Adrenal gland (tissue), 12 donors: ENCODE data around the gene CHURC1. TPM values are rescaled to one million over a fixed set of nuclear protein-coding genes. Genes with fewer than 3 reads are reported as not detected.

Source experiments
- DNase-seq, 7 donors: peaks; one replicate each; pipeline ENCODE4 v3.0.0-alpha.2; 2019 to 2020
- H3K27ac ChIP-seq, 5 donors: fragments of 200-600 bp; sonication (generic) in 4 of 5; 1 replicate in 3 of 5; 2 replicates in 2 of 5; pipeline versions ENCODE4 v1.5.1 to v1.8.0; 2016 to 2020; ENCODE audit warnings: mild to moderate bottlenecking in 1 of 5
- H3K27me3 ChIP-seq: fragments of 200-600 bp; 2 replicates; pipeline ENCODE4 v1.8.0; 2021
- H3K36me3 ChIP-seq, 2 donors: fragments of 200-600 bp; replicated peaks in 1 of 2; 1 replicate in 1 of 2; 2 replicates in 1 of 2; pipeline versions ENCODE4 v1.5.1 to v1.8.0; 2018 to 2022
- H3K4me1 ChIP-seq, 2 donors: fragments of 200-600 bp; replicated peaks in 1 of 2; 1 replicate in 1 of 2; 2 replicates in 1 of 2; pipeline versions ENCODE4 v1.5.1 to v1.8.0; 2018 to 2021
- H3K4me3 ChIP-seq, 4 donors: fragments of 200-600 bp; sonication (generic) in 3 of 4; one replicate each; pipeline ENCODE4 v1.5.1; 2016 to 2018
- H3K9me3 ChIP-seq, 3 donors: fragments of 200-600 bp; sonication (generic) in 1 of 3; replicated peaks in 1 of 3; 1 replicate in 2 of 3; 2 replicates in 1 of 3; pipeline versions ENCODE4 v1.5.1 to v1.8.0; 2016 to 2021
- CTCF ChIP-seq, 6 experiments: fragments of 450-650 bp in 4 of 6; fragments of 200-600 bp in 2 of 6; sonication (generic) in 1 of 6; IDR thresholded peaks; 1 replicate in 5 of 6; 2 replicates in 1 of 6; pipeline versions ENCODE4 v1.5.1 to v1.8.0; 2016 to 2021; ENCODE audit warnings: antibody characterized with exemption in 6 of 6, mild to moderate bottlenecking in 2 of 6, moderate library complexity in 1 of 6
- POLR2A ChIP-seq, 2 donors: fragments of 450-650 bp; IDR thresholded peaks; one replicate each; pipeline ENCODE4 v1.6.1; 2017; ENCODE audit warnings: antibody characterized with exemption in 2 of 2, mild to moderate bottlenecking in 2 of 2, moderate library complexity in 1 of 2
- WGBS, 4 donors: extraction: QIAGEN DNeasy Blood & Tissue Kit in 2 of 4; methylation state at CpG; one replicate each; pipeline versions ENCODE4 v1.1.5 to v1.1.7; 2013 to 2017; 5-methylcytosine and 5-hydroxymethylcytosine counted together
- intact Hi-C, 2 donors: fragments of 100-400 bp; cut with DNase I; formaldehyde crosslinking; loops; one replicate each; pipeline versions ENCODE4 v1.14.1 to v1.15.0; 2022 to 2023
- polyA plus RNA-seq, 3 donors: library from polyadenylated mRNA; stranded (reverse); fragments of 200-250 nt in 2 of 3; fragments of 350-450 nt in 1 of 3; fragmentation: Illumina TruSeq in 1 of 3; extraction: RNeasy Lipid Tissue Mini Kit (QIAGEN cat#74804) in 1 of 3; gene quantifications; one replicate each; pipeline ENCODE4 v1.2.3, GENCODE V29; 2013 to 2014
- total RNA-seq, 9 donors: library from RNA; depleted of rRNA in 4 of 9; stranded (reverse); fragments of >200 nt in 4 of 9; fragments of 120-200 nt in 1 of 9; fragmentation: NEBNext Ultra II Directional in 1 of 9; extraction: Animal tissue kit (Norgen Biotek cat#: 25700) in 1 of 9; gene quantifications; one replicate each; pipeline versions ENCODE4 v1.1.0 to v1.2.4, GENCODE V29; 2013 to 2023
- donor health status: healthy with polysubstance abuse.
- donor health status: Bipolar disorder and iron deficiency.
- donor health status: DM: yes; HTN: yes; CAD: no.
- donor health status: DM: no; HTN: no; CAD: no.
- donor health status: DM: no; HTN: no; CAD: no.
- donor health status: DM: yes; HTN: yes; CAD: no.

The CHURC1 gene
- total and polyA plus RNA-seq, 12 donors, result 36.7 to 101 (median 74.2) TPM

DNA sequence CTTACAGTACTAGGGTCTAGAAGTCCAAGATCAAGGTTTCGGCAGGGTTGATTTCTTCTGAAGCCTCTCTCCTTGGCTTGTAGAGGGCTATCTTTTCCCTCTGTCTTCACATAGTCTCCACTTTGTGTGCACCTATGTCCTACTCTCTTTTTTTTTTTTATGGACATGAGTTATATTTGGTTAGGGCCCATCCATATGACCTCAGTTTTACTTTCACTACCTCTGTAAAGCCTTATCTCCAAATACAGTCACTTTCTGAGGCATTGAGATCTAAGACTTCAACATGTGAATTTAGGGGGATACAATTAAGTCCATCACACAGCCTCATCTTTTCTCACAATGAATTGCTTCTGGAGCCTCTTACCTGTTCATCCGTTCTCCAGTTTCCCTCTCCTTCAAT, 28.7 kb upstream of the CHURC1 start:
- 90 to 100% (median 95%) methylated on average over 2 of the region's 2 CpGs for WGBS, 4 donors

DNA sequence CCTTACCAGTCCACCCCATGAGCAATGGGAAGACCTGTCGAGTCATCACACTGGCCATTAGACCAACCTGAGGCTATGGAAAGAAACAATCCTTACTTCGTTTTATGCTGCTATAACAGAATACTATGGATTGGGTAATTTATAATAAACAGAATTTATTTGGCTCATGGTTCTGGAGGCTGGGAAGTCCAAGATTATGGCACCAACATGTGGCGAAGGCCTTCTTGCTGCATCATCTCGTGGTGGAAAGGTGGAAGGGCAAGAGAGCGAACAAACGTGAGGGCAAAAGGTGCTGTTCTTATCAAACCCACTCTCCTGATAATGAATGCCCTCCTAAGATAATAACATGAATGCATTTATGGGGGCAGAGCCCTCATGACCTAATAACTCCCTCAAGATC, 24.9 kb upstream of the CHURC1 start:
- Histone ChIP-seq H3K27me3 (peaks cover 9% of the 10 kb centered on the region), H3K27ac (no peak overlapping the region), H3K36me3 (no peaks in the 10 kb centered on the region), H3K4me3 (no peak overlapping the region), H3K9me3 (no peaks in the 10 kb centered on the region), H3K4me1 (no peaks in the 10 kb centered on the region)
- no peak for DNase-seq
- 85 to 90% (median 86%) methylated on average over 6 of the region's 6 CpGs for WGBS, 4 donors
- intact Hi-C loops, result loop anchor here in 1 of 2 donors (5.0 to 10.0 kb wide), 2 partner anchors 62 to 125 kb away; no protein-coding TSS in a partner anchor
- TF ChIP-seq CTCF (IDR thresholded peaks at IDR 0.05), result no peak

More for the DNA sequence above, 28.7 kb upstream of the CHURC1 start:
- DNase-seq, result no peak
- Histone ChIP-seq H3K27me3 (peaks cover 20% of the 10 kb centered on the region), H3K27ac (no peak overlapping the region), H3K9me3 (no peaks in the 10 kb centered on the region), H3K36me3 (no peaks in the 10 kb centered on the region), H3K4me1 (peaks cover 1% of the 10 kb centered on the region in 2 donors), H3K4me3 (no peak overlapping the region)
- TF ChIP-seq CTCF (IDR thresholded peaks at IDR 0.05) (no peak), POLR2A (IDR thresholded peaks at IDR 0.05) (no peak)
- intact Hi-C loops, result loop anchor here in 1 of 2 donors (5.0 to 10.0 kb wide), 2 partner anchors 58 to 121 kb away; no protein-coding TSS in a partner anchor

GRCh38 chr14:64891173-64891838, 22.9 kb upstream of the CHURC1 start:
- Histone ChIP-seq H3K4me3 (no peak overlapping the region), H3K4me1 (no peaks in the 10 kb centered on the region), H3K27ac (no peak overlapping the region), H3K9me3 (no peaks in the 10 kb centered on the region), H3K27me3 (peaks cover 9% of the 10 kb centered on the region), H3K36me3 (no peaks in the 10 kb centered on the region)
- 71 to 83% (median 80%) methylated on average over 4 of the region's 4 CpGs for WGBS, 4 donors
- intact Hi-C loops, result loop anchor here in 1 of 2 donors (5.0 kb wide), 1 partner anchor 219 kb away; no protein-coding TSS in a partner anchor
- no peak for TF ChIP-seq CTCF (IDR thresholded peaks at IDR 0.05)
- TF ChIP-seq POLR2A (IDR thresholded peaks at IDR 0.05), result no peak
- no peak for DNase-seq

DNA sequence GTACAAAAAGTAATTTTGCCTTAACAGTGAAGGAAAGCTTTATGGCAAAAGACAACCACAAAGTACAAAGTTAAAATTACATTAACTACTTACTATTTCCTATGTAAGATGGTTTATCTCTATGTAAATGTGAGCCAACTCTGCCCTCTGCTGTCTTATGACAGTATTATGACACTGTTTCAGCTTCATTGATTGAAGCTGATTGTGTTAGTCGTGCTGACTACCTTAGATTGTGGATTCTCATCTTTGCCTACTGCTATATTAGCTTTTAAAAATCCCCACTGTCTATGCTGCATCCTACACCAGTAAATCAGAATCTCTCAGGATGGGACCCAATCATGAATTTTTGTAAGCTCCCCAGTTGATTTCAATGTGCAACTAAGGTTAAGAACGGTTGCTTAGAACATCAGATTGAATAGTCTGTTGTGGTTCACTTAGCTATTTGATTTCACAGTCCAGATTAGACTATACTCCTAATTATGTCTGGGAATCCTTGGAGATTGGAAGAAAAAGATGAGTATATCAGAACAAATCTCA, 22.3 kb upstream of the CHURC1 start:
- intact Hi-C loops, result loop anchor here in 1 of 2 donors (5.0 kb wide), 1 partner anchor 220 kb away; no protein-coding TSS in a partner anchor
- H3K27ac ChIP-seq, result no peak overlapping the region
- TF ChIP-seq CTCF (IDR thresholded peaks at IDR 0.05) (peak; percentile 34 to 83 (median 74)), POLR2A (IDR thresholded peaks at IDR 0.05) (no peak)
- H3K36me3 ChIP-seq, result no peaks in the 10 kb centered on the region
- H3K27me3 ChIP-seq, result peaks cover 9% of the 10 kb centered on the region
- no peak overlapping the region for H3K4me3 ChIP-seq
- H3K4me1 ChIP-seq, result no peaks in the 10 kb centered on the region
- no peaks in the 10 kb centered on the region for H3K9me3 ChIP-seq
- 43 to 46% (median 44%) methylated on average over 2 of the region's 2 CpGs for whole genome bisulfite sequencing, 4 donors
- DNase-seq, result peak in 4 of 7 donors; percentile 34 to 55 (median 43)
